ENCODE data around the gene MMS19. TPM values are rescaled to one million over a fixed set of nuclear protein-coding genes. Genes with fewer than 3 reads are reported as not detected.
A peak's percentile ranks its signal among the peaks of the same experiment; 100 is the strongest.

Gene MMS19
- polyA plus RNA-seq, 3 donors, result 23.2 to 74.5 (median 29.2) TPM

DNA sequence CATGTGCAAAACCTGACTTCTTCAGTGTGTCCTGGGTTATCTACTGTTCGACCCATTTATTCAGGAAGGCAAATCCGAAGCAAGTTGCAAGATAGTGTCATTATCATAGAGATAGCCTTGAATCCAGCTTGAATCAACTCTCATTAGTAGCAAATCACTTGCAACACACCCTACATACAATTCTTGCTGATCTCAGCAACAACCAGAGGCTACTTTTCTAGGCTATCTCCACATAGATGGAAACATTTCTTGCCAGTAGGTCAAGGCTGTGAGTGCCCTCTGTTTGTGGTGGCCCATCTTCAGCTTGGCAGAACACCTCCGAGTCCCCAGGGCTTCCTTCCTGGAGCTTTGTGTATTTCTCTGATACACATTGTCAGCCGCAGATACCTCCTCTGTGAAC, 12.5 kb upstream of the MMS19 start:
- Histone ChIP-seq H3K27me3 (ENCODE audit: control insufficient read depth in 2 of 2, insufficient read depth in 2 of 2, low read length in 2 of 2) (no peaks in the 10 kb centered on the region), H3K9ac (ENCODE audit: insufficient read depth, low read length, poor library complexity, severe bottlenecking) (no peak overlapping the region), H3K27ac (ENCODE audit: low read depth in 1 of 2, low read length in 2 of 2) (no peak overlapping the region), H3K4me2 (replicated peaks; ENCODE audit: extremely low read depth, low read length, poor library complexity, severe bottlenecking) (no peak overlapping the region), H3K4me1 (ENCODE audit: control insufficient read depth in 1 of 2, insufficient read depth in 2 of 2, low read length in 2 of 2) (peaks cover 4 to 6% of the 10 kb centered on the region in 2 donors), H3K36me3 (replicated peaks in 1 of 2; ENCODE audit: control insufficient read depth in 1 of 2, insufficient read depth in 2 of 2, low read length in 2 of 2) (peaks cover 0 to 10% of the 10 kb centered on the region in 2 donors), H3K79me2 (ENCODE audit: insufficient read depth, low read length) (peaks cover 21% of the 10 kb centered on the region), H4K20me1 (ENCODE audit: insufficient read depth, low read length) (peaks cover 91% of the 10 kb centered on the region), H3K4me3 (replicated peaks in 1 of 3; ENCODE audit: low read depth in 2 of 3, low read length in 3 of 3) (no peak overlapping the region), H3K9me3 (replicated peaks in 1 of 2; ENCODE audit: control insufficient read depth in 1 of 2, insufficient read depth in 1 of 2, low read length in 2 of 2) (no peaks in the 10 kb centered on the region), H2AFZ (ENCODE audit: insufficient read depth, low read depth, low read length, poor library complexity, severe bottlenecking) (no peak overlapping the region)
- TF ChIP-seq, protein P1, sequence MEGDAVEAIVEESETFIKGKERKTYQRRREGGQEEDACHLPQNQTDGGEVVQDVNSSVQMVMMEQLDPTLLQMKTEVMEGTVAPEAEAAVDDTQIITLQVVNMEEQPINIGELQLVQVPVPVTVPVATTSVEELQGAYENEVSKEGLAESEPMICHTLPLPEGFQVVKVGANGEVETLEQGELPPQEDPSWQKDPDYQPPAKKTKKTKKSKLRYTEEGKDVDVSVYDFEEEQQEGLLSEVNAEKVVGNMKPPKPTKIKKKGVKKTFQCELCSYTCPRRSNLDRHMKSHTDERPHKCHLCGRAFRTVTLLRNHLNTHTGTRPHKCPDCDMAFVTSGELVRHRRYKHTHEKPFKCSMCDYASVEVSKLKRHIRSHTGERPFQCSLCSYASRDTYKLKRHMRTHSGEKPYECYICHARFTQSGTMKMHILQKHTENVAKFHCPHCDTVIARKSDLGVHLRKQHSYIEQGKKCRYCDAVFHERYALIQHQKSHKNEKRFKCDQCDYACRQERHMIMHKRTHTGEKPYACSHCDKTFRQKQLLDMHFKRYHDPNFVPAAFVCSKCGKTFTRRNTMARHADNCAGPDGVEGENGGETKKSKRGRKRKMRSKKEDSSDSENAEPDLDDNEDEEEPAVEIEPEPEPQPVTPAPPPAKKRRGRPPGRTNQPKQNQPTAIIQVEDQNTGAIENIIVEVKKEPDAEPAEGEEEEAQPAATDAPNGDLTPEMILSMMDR (IDR thresholded peaks at IDR 0.05), result no peak
- intact Hi-C loops (cut with micrococcal nuclease), result no loop called here
- no peak overlapping the region for H3K4me3 Mint-ChIP-seq
- H3K36me3 Mint-ChIP-seq, result peaks cover 3 to 13% of the 10 kb centered on the region in 2 donors
- H3K4me1 Mint-ChIP-seq, result peaks cover 10% of the 10 kb centered on the region
- peaks cover 0 to 4% (median 0%) of the 10 kb centered on the region in 3 donors for H3K27me3 Mint-ChIP-seq (ENCODE audit: low read depth in 3 of 3)
- H3K27ac Mint-ChIP-seq, result no peak overlapping the region
- DNase-seq, result no peak
- no peaks in the 10 kb centered on the region for H3K9me3 Mint-ChIP-seq
- WGBS (ENCODE audit: insufficient coverage), result 67% methylated on average over 1 of the region's 4 CpGs

DNA sequence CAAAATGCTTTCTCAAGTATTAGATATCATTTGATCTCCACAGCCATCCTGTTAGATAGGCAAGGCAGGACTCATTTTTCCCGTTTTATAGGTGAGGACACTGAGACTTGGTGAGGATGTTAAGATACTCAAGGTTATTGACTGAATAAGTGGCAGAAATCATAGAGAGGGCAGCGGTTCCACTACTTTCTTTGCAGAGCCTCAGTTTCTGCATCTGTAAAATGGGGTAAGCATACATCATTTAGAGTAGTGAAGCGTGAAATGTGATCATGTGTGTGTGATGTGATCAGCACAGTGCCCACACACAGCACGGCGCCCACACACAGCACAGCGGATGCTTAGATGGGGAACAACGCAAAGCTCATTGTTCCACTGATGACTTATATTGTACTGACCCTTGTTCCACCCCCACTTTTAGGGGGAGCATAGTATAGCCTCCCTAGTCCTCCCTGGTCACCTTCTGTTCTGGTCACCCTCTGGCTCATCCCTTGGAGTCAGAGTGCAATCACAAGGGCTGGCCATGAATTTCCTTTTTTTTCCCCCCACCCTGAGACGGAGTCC, 11.0 kb upstream of the MMS19 start:
- H4K20me1 ChIP-seq (ENCODE audit: insufficient read depth, low read length), result peaks cover 91% of the 10 kb centered on the region
- no peak for DNase-seq
- peaks cover 10 to 15% of the 10 kb centered on the region in 2 donors for H3K4me1 ChIP-seq (ENCODE audit: control insufficient read depth in 1 of 2, insufficient read depth in 2 of 2, low read length in 2 of 2)
- H3K4me3 ChIP-seq (replicated peaks in 1 of 3; ENCODE audit: low read depth in 2 of 3, low read length in 3 of 3), result no peak overlapping the region
- 94% methylated on average over 5 of the region's 8 CpGs for WGBS (ENCODE audit: insufficient coverage)
- H3K36me3 Mint-ChIP-seq, result peaks cover 3 to 13% of the 10 kb centered on the region in 2 donors
- peaks cover 10% of the 10 kb centered on the region for H3K4me1 Mint-ChIP-seq
- H3K4me2 ChIP-seq (replicated peaks; ENCODE audit: extremely low read depth, low read length, poor library complexity, severe bottlenecking), result no peak overlapping the region
- no peak overlapping the region for H3K27ac ChIP-seq (ENCODE audit: low read depth in 1 of 2, low read length in 2 of 2)
- no peak overlapping the region for H3K9ac ChIP-seq (ENCODE audit: insufficient read depth, low read length, poor library complexity, severe bottlenecking)
- intact Hi-C loops (cut with micrococcal nuclease), result no loop called here
- no peaks in the 10 kb centered on the region for H3K9me3 Mint-ChIP-seq
- H3K27ac Mint-ChIP-seq, result peak overlapping the region in 1 of 7 donors; percentile 81
- H3K79me2 ChIP-seq (ENCODE audit: insufficient read depth, low read length), result peaks cover 23% of the 10 kb centered on the region
- H2AFZ ChIP-seq (ENCODE audit: insufficient read depth, low read depth, low read length, poor library complexity, severe bottlenecking), result no peak overlapping the region
- H3K9me3 ChIP-seq (replicated peaks in 1 of 2; ENCODE audit: control insufficient read depth in 1 of 2, insufficient read depth in 1 of 2, low read length in 2 of 2), result no peaks in the 10 kb centered on the region
- TF ChIP-seq, protein P1 (IDR thresholded peaks at IDR 0.05), result no peak
- H3K27me3 ChIP-seq (ENCODE audit: control insufficient read depth in 2 of 2, insufficient read depth in 2 of 2, low read length in 2 of 2), result no peaks in the 10 kb centered on the region
- H3K27me3 Mint-ChIP-seq (ENCODE audit: low read depth in 3 of 3), result peaks cover 0 to 4% (median 0%) of the 10 kb centered on the region in 3 donors
- peaks cover 0 to 10% of the 10 kb centered on the region in 2 donors for H3K36me3 ChIP-seq (replicated peaks in 1 of 2; ENCODE audit: control insufficient read depth in 1 of 2, insufficient read depth in 2 of 2, low read length in 2 of 2)
- no peak overlapping the region for H3K4me3 Mint-ChIP-seq

Data from CD14-positive monocyte (primary cell).